HG03342 (cell line): Measurements from ENCODE around the gene CRLF2.
A peak's percentile ranks its signal among the peaks of the same experiment; 100 is the strongest.
"Not testable (repeated sequence)": the region's sequence is repeated elsewhere in the genome, so short reads cannot be mapped to it uniquely, and the experiment has no call there.

Experiments used
- ATAC-seq: cut with Tn5 transposase; IDR thresholded peaks from one replicate; pipeline ENCODE4 v1.9.1; 2021; ENCODE audit warnings: mild to moderate bottlenecking, moderate library complexity; ENCODE audit not compliant: unreplicated experiment

Gene CRLF2

DNA sequence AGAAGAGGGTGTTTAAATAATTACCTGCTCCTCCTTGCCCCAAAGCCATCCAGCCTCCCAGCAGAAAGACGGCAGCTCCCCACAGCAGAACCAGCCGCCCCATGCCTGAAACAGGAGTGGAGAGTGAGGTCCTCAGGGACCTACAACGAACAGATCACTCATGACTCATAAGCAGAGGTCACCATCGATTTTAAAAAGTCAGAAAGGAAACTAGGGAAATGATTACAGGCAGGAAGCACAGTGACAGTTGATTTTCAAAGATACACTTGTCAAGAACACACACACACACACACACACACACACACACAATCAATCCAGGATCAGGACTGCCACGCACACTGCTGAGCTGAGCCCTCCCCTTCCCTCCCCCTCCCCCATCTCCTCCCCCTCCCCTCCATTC lies at the start of gene CRLF2:
Gene CRLF2 (minus strand): TSS at position 118 of the 400 bp plus-strand sequence. CDS start 15 bp downstream, at position 103.
- peak; percentile 81 for ATAC-seq

DNA sequence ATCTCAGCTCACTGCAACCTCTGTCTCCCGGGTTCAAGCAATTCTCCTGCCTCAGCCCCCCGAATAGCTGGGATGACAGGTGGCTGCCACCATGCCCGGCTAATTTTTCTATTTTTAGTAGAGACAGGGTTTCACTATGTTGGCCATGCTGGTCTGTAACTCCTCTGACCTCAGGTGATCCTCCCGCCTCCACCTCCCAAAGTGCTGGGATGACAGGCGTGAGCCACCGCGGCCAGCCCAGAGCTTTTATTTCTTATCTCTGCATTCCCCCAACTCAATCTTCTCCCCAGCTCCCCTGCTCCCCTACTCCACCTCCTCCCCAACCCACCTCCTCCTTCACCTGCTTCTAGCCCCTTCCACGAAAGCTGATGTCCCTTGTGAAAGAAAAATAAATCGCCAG lies 49.3 kb upstream of the CRLF2 start:
- ATAC-seq, result not testable (repeated sequence)

DNA sequence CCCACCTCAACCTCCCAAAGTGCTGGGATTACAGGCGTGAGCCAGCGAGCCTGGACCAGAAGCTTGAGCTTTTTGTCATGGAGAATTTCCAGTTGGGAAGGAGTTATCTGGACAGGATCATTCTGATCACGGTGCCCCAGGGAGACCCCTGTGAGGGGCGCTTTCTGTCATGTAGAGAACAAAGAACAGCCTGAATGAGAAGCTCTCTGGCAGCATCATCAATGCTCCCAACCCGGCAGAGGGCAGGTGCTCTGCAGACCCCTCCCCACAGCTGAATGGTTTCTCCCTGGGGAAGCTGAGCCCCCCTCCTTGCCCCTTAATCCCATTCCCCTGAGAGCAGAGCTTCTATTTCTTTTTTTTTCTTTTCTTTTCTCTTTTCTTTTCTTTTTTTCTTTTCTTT lies 48.8 kb upstream of the CRLF2 start:
- no peak for ATAC-seq

DNA sequence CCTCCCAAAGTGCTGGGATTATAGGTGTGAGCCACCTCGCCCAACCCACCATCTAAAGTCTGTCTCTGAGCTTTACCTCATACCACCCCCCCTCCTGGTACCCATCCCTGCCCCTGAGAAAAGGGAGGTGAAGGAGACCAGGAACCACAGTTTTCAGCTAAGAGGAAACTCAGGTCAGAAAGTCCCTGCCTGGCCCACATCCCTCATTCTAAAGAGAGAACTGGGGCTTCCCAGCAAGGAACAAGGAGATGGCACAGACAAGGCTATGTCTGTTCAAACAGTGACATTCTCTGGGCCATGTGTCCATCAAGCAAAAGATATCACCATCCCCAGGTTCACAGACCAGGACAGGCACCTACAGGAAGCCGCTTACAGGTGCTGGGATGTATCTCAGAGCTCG lies 40.4 kb upstream of the CRLF2 start:
- ATAC-seq, result no peak

- ATAC-seq, result no peak
These were observed 36.8 kb upstream of the CRLF2 start for GRCh38 chrX:1249101-1249887.

DNA sequence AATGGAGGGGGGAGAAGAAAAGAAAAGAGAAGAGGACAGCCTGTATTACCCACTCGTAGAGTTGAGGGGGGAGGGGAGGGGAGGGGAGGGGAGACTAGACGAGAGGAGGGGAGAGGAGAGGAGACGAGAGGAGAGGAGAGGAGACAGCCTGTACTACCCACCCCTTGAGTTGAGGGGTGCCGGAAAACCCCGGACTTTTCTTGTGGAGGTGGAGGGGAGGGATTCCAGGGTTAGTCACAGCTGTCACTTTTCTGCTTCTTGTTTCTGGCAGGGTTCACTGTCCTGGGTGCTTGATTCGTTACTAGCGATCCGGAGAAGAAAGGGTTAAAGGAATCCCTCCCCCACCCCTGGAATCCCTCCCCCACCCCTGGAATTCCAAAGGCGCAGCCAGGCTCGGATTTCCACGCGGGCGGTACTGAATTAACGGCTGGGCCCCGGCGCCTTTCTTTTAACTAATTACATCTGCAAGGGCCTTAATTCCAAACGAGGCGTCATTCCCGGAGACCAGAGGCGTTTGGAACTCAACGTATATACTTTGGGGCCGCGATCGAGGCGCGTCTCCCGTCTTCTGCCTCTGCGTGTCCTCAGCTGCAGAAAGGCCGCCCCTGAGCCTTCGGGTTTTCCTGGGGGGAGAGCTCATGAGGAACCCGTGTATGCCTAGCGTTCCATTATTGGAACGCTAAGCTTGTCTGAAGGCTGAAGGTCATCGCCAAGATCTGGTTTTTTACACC lies 36.0 kb upstream of the CRLF2 start:
- peak; percentile 53 for ATAC-seq

DNA sequence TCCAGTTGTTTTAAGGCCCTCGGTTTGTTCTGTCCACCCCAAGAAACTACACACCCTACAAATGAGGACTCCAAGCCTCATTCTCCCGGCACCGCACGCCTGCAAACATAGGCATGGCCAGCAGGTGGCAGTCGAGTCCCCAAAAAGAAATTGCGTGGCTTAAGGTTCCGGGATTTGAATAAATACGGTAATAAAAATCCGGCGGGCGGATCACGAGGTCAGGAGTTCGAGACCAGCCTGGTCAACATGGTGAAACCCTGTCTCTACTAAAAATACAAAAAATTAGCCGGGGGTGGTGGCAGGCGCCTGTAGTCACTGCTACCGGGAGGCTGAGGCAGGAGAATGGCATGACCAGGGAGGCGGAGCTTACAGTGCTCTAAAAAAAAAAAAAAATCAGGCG lies 34.4 kb upstream of the CRLF2 start:
- ATAC-seq, result no peak

DNA sequence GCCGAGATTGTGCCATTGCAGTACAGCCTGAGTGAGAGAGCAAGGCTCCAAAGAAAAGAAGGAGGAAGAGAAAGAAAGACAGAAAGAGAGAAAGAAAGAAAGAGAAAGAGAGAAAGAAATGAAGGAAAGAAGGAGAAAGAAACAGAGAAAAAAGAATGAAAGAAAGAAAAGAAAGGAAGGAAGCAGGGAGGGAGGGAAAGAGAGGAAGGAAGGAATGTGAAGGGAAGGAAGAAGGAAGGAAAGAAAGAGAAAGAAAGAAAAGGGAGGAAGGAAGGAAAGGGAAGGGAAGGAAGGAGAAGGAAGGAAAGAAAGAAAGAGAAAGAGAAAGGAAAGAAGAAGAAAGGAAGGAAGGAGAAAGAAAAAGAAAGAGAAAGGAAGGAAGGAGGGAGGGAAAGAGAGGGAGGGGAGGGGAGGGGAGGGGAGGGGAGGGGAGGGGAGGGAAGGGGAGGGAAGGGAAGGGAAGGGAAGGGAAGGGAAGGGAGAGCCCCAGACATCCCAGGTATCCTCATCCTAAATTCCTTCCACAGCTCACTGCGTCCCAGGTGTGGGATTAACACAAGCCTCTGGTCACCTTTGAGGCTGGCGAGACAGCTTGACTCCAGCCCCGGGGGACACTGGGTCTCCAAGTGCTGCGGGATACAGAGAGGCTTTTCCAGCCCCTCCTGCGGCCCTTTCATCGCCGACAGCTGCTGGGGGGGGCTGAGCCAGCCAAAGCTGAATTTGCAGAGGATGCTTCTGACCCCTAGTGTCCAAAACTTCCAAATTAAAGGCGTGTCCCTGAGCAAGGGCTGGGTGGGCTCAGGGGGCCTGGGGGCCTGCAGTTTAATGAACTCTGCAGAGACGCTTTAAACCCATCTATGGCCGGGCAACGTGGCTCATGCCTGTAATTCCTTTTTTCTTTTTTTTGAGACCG lies 32.0 kb upstream of the CRLF2 start:
- ATAC-seq, result no peak

- no peak for ATAC-seq
These were observed 30.5 kb upstream of the CRLF2 start for GRCh38 chrX:1242891-1243402.

DNA sequence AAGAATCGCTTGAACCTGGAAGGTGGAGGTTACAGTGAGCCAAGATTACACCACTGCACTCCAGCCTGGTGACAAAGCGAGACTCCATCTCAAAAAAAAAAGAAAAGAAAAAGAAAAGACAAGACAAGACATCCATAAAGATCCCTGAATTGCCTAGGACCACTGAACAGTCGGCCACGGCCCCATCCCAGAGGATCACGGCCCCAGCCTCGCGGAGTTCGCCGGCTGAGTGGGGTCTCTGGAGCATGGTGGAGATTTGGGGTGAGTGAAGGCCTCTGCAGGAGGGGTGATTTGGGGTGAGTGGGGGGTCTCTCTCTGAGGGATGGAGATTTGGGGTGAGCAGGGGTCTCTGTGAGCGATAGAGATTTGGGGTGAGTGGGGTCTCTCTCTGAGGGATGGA lies 28.1 kb upstream of the CRLF2 start:
- ATAC-seq, result not testable (repeated sequence)

DNA sequence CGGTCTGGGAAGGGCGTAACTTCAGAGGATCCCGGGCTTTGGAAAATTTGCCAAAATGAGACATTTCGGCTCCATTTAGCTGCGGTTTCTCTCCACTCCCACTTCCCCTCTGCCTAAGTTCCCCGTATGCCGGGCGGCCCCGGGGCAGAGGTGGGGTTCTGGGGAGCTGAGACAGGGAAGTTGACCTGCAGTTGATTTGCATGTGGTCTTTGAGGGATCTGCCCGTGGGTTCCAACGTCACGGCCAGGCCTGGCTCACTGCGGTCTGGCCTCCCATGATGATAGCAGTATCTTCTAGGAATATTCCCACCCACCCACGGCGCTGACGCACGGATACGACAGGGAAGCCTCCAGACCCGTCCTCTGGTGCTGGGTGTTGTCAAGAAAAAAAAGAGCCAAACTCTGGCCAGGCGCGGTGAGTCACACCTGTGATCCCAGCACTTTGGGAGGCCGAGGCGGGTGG lies 27.3 kb upstream of the CRLF2 start:
- ATAC-seq, result peak; percentile 84

- no peak for ATAC-seq
These were observed 19.5 kb upstream of the CRLF2 start for GRCh38 chrX:1231850-1232465.

GRCh38 chrX:1228101-1228500 lies 15.7 kb upstream of the CRLF2 start:
- ATAC-seq, result not testable (repeated sequence)

- no peak for ATAC-seq
These were observed 13.8 kb upstream of the CRLF2 start for GRCh38 chrX:1226249-1226648.

DNA sequence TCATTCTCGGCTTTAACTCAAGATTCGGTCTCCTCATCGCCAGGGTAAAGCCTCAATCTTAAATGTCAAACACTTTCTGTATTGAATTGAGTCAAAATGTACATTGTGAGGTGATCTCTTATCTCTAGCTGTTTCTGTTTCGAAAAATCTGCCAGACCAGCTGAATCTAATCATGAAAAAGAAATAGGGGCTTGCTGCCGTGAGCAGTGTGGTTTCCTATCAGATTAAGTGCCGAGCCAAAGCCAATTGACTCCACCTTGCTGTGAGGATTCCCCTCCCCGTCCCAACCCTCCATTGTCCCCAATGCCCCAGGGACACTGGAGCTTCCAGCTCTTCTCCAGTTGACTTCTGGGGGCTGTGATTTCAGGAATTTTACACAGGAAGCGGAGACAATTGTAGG lies 12.5 kb upstream of the CRLF2 start:
- ATAC-seq, result no peak

- ATAC-seq, result no peak
These were observed 10.8 kb upstream of the CRLF2 start for GRCh38 chrX:1223242-1223600.

DNA sequence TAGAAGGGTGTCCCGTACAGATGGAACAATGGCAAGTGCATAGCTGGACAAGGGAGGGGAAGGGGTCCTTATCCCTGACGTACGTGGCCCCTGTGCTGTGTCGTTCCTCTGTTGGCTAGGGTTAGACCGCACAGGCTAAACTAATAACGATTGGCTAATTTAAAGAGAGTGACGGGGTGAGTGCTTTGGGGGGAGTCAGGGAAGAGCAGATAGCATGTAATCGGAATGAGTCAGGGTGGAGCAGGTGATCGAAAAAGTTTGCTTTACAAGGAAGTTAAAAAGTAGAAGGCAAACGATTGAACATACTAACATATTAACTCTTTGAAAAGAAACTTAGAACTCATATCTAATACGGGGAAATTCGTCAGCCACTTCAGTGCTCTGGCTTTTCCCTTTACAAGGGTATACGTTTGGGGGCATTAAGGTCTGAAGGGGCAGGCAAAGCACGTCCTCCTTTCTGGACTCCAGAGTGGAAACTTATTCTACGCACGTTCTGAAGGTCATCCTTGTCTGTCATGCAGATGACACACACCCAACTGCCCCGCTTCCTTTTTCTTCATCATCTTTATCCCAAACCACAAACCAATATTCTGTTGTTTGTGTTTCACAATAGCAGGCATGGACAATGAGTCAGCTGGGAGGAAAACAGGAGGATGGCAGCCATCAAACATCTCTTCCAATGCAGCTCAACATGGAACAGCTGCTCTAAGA lies 10.2 kb upstream of the CRLF2 start:
- ATAC-seq, result no peak

- ATAC-seq, result no peak
These were observed 8.9 kb upstream of the CRLF2 start for GRCh38 chrX:1221296-1221845.

DNA sequence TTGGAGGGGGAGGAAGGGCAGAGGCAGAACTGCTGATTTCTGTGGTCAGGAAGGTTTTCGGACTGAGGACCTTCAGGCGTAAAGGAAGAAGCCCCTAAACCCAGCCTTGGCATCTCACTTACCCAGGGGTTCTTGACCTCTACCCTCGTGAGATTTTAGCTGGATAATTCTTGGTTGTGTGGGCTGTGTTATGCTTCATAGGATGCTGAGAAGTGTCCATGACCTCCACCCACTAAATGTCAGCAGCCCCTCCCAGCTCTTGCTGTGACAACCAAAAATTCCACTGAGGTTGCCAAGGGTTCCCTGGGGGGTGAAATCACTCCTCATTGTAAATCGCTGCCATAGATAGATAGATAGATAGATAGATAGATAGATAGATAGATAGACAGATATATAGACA lies 5.8 kb upstream of the CRLF2 start:
- no peak for ATAC-seq
